KMS-11 (cell line): ENCODE results near the gene SCN9A.

Experiments
- H2AFZ ChIP-seq: fragments of 200-600 bp; sonication (generic); 2 replicates; pipeline ENCODE4 v1.6.1; 2016; ENCODE audit warnings: antibody characterized with exemption, mixed run types, low read depth
- H3K27ac ChIP-seq: fragments of 200-600 bp; sonication (generic); 2 replicates; pipeline ENCODE4 v1.6.1; 2016; ENCODE audit warnings: mild to moderate bottlenecking, mixed run types
- H3K27me3 ChIP-seq: fragments of 200-600 bp; sonication (generic); 2 replicates; pipeline ENCODE4 v1.6.1; 2017; ENCODE audit warnings: mild to moderate bottlenecking, low read depth, mixed run types, moderate library complexity; ENCODE audit not compliant: insufficient read depth
- H3K36me3 ChIP-seq: fragments of 200-600 bp; sonication (generic); 2 replicates; pipeline ENCODE4 v1.6.1; 2017; ENCODE audit warnings: mild to moderate bottlenecking, mixed run types; ENCODE audit not compliant: insufficient read depth
- H3K4me1 ChIP-seq: fragments of 200-600 bp; sonication (generic); 2 replicates; pipeline ENCODE4 v1.6.1; 2016; ENCODE audit warnings: mild to moderate bottlenecking, low read depth, mixed run types; ENCODE audit not compliant: poor library complexity, severe bottlenecking
- H3K4me2 ChIP-seq: fragments of 200-600 bp; sonication (generic); 2 replicates; pipeline ENCODE4 v1.7.0; 2016; ENCODE audit warnings: mild to moderate bottlenecking, mixed run types
- H3K4me3 ChIP-seq: fragments of 200-600 bp; sonication (generic); IDR thresholded peaks from 2 replicates; pipeline ENCODE4 v1.6.1; 2017; ENCODE audit warnings: low read depth, low read length, mixed read lengths; ENCODE audit not compliant: insufficient read depth
- H3K79me2 ChIP-seq: fragments of 200-600 bp; sonication (generic); 2 replicates; pipeline ENCODE4 v1.6.1; 2016; ENCODE audit warnings: low read depth, mixed run types; ENCODE audit not compliant: insufficient read depth
- H3K9ac ChIP-seq: fragments of 200-600 bp; sonication (generic); 2 replicates; pipeline ENCODE4 v1.6.1; 2016; ENCODE audit warnings: mild to moderate bottlenecking, mixed run types
- H4K20me1 ChIP-seq: fragments of 200-600 bp; sonication (generic); 2 replicates; pipeline ENCODE4 v1.6.1; 2016; ENCODE audit warnings: mild to moderate bottlenecking, mixed run types; ENCODE audit not compliant: insufficient read depth
- CTCF ChIP-seq: fragments of 200-600 bp; sonication (generic); conservative IDR thresholded peaks from 2 replicates; pipeline ENCODE4 v1.6.1; 2017; ENCODE audit warnings: low read depth, mild to moderate bottlenecking, antibody characterized with exemption, low read length, moderate library complexity, mixed read lengths

Gene SCN9A

GRCh38 chr2:166269322-166269721, 106.4 kb downstream of the SCN9A start:
- Histone ChIP-seq H3K4me3 (no peak overlapping the region), H3K27me3 (no peaks in the 10 kb centered on the region), H2AFZ (no peak overlapping the region), H3K4me2 (no peak overlapping the region), H3K9ac (no peak overlapping the region), H3K36me3 (no peaks in the 10 kb centered on the region), H3K79me2 (no peaks in the 10 kb centered on the region), H4K20me1 (no peaks in the 10 kb centered on the region), H3K27ac (no peak overlapping the region), H3K4me1 (no peaks in the 10 kb centered on the region)
- TF ChIP-seq CTCF = no peak

GRCh38 chr2:166257859-166258258, 117.9 kb downstream of the SCN9A start:
- no peak overlapping the region for H3K9ac ChIP-seq
- H2AFZ ChIP-seq = no peak overlapping the region
- no peak for TF ChIP-seq CTCF
- H3K36me3 ChIP-seq = no peaks in the 10 kb centered on the region
- H4K20me1 ChIP-seq = no peaks in the 10 kb centered on the region
- H3K4me3 ChIP-seq = no peak overlapping the region
- H3K79me2 ChIP-seq = no peaks in the 10 kb centered on the region
- H3K27me3 ChIP-seq = no peaks in the 10 kb centered on the region
- no peaks in the 10 kb centered on the region for H3K4me1 ChIP-seq
- H3K4me2 ChIP-seq = no peak overlapping the region
- no peak overlapping the region for H3K27ac ChIP-seq

- H3K27me3 ChIP-seq = no peaks in the 10 kb centered on the region
- H3K4me2 ChIP-seq = no peak overlapping the region
- no peak overlapping the region for H2AFZ ChIP-seq
- no peaks in the 10 kb centered on the region for H3K4me1 ChIP-seq
- H3K4me3 ChIP-seq = no peak overlapping the region
- H3K9ac ChIP-seq = no peak overlapping the region
- no peak overlapping the region for H3K27ac ChIP-seq
- no peaks in the 10 kb centered on the region for H4K20me1 ChIP-seq
- TF ChIP-seq CTCF = no peak
- H3K36me3 ChIP-seq = no peaks in the 10 kb centered on the region
- no peaks in the 10 kb centered on the region for H3K79me2 ChIP-seq
These were observed 118.8 kb downstream of the SCN9A start for GRCh38 chr2:166256896-166257295.

- TF ChIP-seq CTCF = no peak
- no peaks in the 10 kb centered on the region for H3K36me3 ChIP-seq
- H3K79me2 ChIP-seq = no peaks in the 10 kb centered on the region
- H3K4me3 ChIP-seq = no peak overlapping the region
- H2AFZ ChIP-seq = no peak overlapping the region
- peaks cover 17% of the 10 kb centered on the region for H3K4me1 ChIP-seq
- H3K27me3 ChIP-seq = no peaks in the 10 kb centered on the region
- H3K4me2 ChIP-seq = no peak overlapping the region
- H3K9ac ChIP-seq = no peak overlapping the region
- no peaks in the 10 kb centered on the region for H4K20me1 ChIP-seq
- H3K27ac ChIP-seq = no peak overlapping the region
These were observed 126.4 kb downstream of the SCN9A start for GRCh38 chr2:166249318-166249717.
